Measurements from ENCODE around the gene PRRC2C.
"Not testable (repeated sequence)": the region's sequence is repeated elsewhere in the genome, so short reads cannot be mapped to it uniquely, and the experiment has no call there.

The PRRC2C gene

GRCh38 chr1:171611306-171611705 lies 126.0 kb downstream of the PRRC2C start:
- Histone ChIP-seq H3K9ac (ENCODE audit: low read length) (no peak overlapping the region), H3K9me3 (ENCODE audit: control insufficient read depth, low read length) (no peaks in the 10 kb centered on the region), H3K27me3 (replicated peaks; ENCODE audit: control insufficient read depth, insufficient read depth, low read length) (no peaks in the 10 kb centered on the region), H3K36me3 (ENCODE audit: control insufficient read depth, insufficient read depth, low read length, severe bottlenecking) (no peaks in the 10 kb centered on the region), H3K4me1 (ENCODE audit: control insufficient read depth, insufficient read depth, low read length) (peaks cover 13% of the 10 kb centered on the region), H3K4me3 (ENCODE audit: low read length) (no peak overlapping the region)
- peak; percentile 7 for DNase-seq (ENCODE audit: low read depth)

GRCh38 chr1:171613282-171613681 lies 128.0 kb downstream of the PRRC2C start:
- H3K4me1 ChIP-seq (ENCODE audit: control insufficient read depth, insufficient read depth, low read length), result peaks cover 13% of the 10 kb centered on the region
- no peaks in the 10 kb centered on the region for H3K27me3 ChIP-seq (replicated peaks; ENCODE audit: control insufficient read depth, insufficient read depth, low read length)
- H3K9me3 ChIP-seq (ENCODE audit: control insufficient read depth, low read length), result no peaks in the 10 kb centered on the region
- DNase-seq (ENCODE audit: low read depth), result no peak
- H3K36me3 ChIP-seq (ENCODE audit: control insufficient read depth, insufficient read depth, low read length, severe bottlenecking), result no peaks in the 10 kb centered on the region
- H3K4me3 ChIP-seq (ENCODE audit: low read length), result no peak overlapping the region
- H3K9ac ChIP-seq (ENCODE audit: low read length), result no peak overlapping the region

- H3K4me3 ChIP-seq (ENCODE audit: low read length); H3K36me3 ChIP-seq (ENCODE audit: control insufficient read depth, insufficient read depth, low read length, severe bottlenecking); DNase-seq (ENCODE audit: low read depth); H3K9me3 ChIP-seq (ENCODE audit: control insufficient read depth, low read length); H3K27me3 ChIP-seq (replicated peaks; ENCODE audit: control insufficient read depth, insufficient read depth, low read length); H3K9ac ChIP-seq (ENCODE audit: low read length): not testable (repeated sequence)
- peaks cover 13% of the 10 kb centered on the region for H3K4me1 ChIP-seq (ENCODE audit: control insufficient read depth, insufficient read depth, low read length)
Observed at GRCh38 chr1:171615122-171615906, 130.0 kb downstream of the PRRC2C start.

- H3K9ac ChIP-seq (ENCODE audit: low read length), result no peak overlapping the region
- no peak overlapping the region for H3K4me3 ChIP-seq (ENCODE audit: low read length)
- no peaks in the 10 kb centered on the region for H3K36me3 ChIP-seq (ENCODE audit: control insufficient read depth, insufficient read depth, low read length, severe bottlenecking)
- peaks cover under 1% of the 10 kb centered on the region for H3K4me1 ChIP-seq (ENCODE audit: control insufficient read depth, insufficient read depth, low read length)
- H3K27me3 ChIP-seq (replicated peaks; ENCODE audit: control insufficient read depth, insufficient read depth, low read length), result no peaks in the 10 kb centered on the region
- no peaks in the 10 kb centered on the region for H3K9me3 ChIP-seq (ENCODE audit: control insufficient read depth, low read length)
- DNase-seq (ENCODE audit: low read depth), result no peak
Observed at GRCh38 chr1:171616586-171616985, 131.3 kb downstream of the PRRC2C start.

GRCh38 chr1:171622152-171622462 lies 136.8 kb downstream of the PRRC2C start, which contains the start of gene MYOCOS:
MYOCOS (plus strand) TSS chr1:171622243; CDS start chr1:171623884, 1,641 bp downstream.
- Histone ChIP-seq H3K27me3 (replicated peaks; ENCODE audit: control insufficient read depth, insufficient read depth, low read length) (peaks cover 6% of the 10 kb centered on the region), H3K9ac (ENCODE audit: low read length) (no peak within 1 kb of the TSS), H3K9me3 (ENCODE audit: control insufficient read depth, low read length) (no peaks in the 10 kb centered on the region), H3K4me3 (ENCODE audit: low read length) (no peak within 1 kb of the TSS), H3K4me1 (ENCODE audit: control insufficient read depth, insufficient read depth, low read length) (no peaks in the 10 kb centered on the region), H3K36me3 (ENCODE audit: control insufficient read depth, insufficient read depth, low read length, severe bottlenecking) (no peaks in the 10 kb centered on the region)
- no peak for DNase-seq (ENCODE audit: low read depth)

- no peak overlapping the region for H3K9ac ChIP-seq (ENCODE audit: low read length)
- peaks cover 6% of the 10 kb centered on the region for H3K27me3 ChIP-seq (replicated peaks; ENCODE audit: control insufficient read depth, insufficient read depth, low read length)
- no peaks in the 10 kb centered on the region for H3K9me3 ChIP-seq (ENCODE audit: control insufficient read depth, low read length)
- no peaks in the 10 kb centered on the region for H3K4me1 ChIP-seq (ENCODE audit: control insufficient read depth, insufficient read depth, low read length)
- no peaks in the 10 kb centered on the region for H3K36me3 ChIP-seq (ENCODE audit: control insufficient read depth, insufficient read depth, low read length, severe bottlenecking)
- no peak overlapping the region for H3K4me3 ChIP-seq (ENCODE audit: low read length)
- no peak for DNase-seq (ENCODE audit: low read depth)
Observed at GRCh38 chr1:171623651-171624331, 138.5 kb downstream of the PRRC2C start.

- H3K27me3 ChIP-seq (replicated peaks; ENCODE audit: control insufficient read depth, insufficient read depth, low read length), result peaks cover 12% of the 10 kb centered on the region
- H3K4me1 ChIP-seq (ENCODE audit: control insufficient read depth, insufficient read depth, low read length), result no peaks in the 10 kb centered on the region
- H3K9ac ChIP-seq (ENCODE audit: low read length), result no peak overlapping the region
- H3K4me3 ChIP-seq (ENCODE audit: low read length), result no peak overlapping the region
- no peaks in the 10 kb centered on the region for H3K36me3 ChIP-seq (ENCODE audit: control insufficient read depth, insufficient read depth, low read length, severe bottlenecking)
- H3K9me3 ChIP-seq (ENCODE audit: control insufficient read depth, low read length), result peaks cover 1% of the 10 kb centered on the region
- DNase-seq (ENCODE audit: low read depth), result no peak
Observed at GRCh38 chr1:171625225-171625624, 139.9 kb downstream of the PRRC2C start.

GRCh38 chr1:171627020-171627419 lies 141.7 kb downstream of the PRRC2C start:
- no peaks in the 10 kb centered on the region for H3K36me3 ChIP-seq (ENCODE audit: control insufficient read depth, insufficient read depth, low read length, severe bottlenecking)
- no peak overlapping the region for H3K9ac ChIP-seq (ENCODE audit: low read length)
- DNase-seq (ENCODE audit: low read depth), result no peak

GRCh38 chr1:171628225-171628624 lies 142.9 kb downstream of the PRRC2C start:
- DNase-seq (ENCODE audit: low read depth), result no peak
- H3K9ac ChIP-seq (ENCODE audit: low read length), result no peak overlapping the region
- H3K36me3 ChIP-seq (ENCODE audit: control insufficient read depth, insufficient read depth, low read length, severe bottlenecking), result no peaks in the 10 kb centered on the region
- peaks cover 9% of the 10 kb centered on the region for H3K27me3 ChIP-seq (replicated peaks; ENCODE audit: control insufficient read depth, insufficient read depth, low read length)
- peaks cover 4% of the 10 kb centered on the region for H3K9me3 ChIP-seq (ENCODE audit: control insufficient read depth, low read length)
- H3K4me1 ChIP-seq (ENCODE audit: control insufficient read depth, insufficient read depth, low read length), result no peaks in the 10 kb centered on the region
- no peak overlapping the region for H3K4me3 ChIP-seq (ENCODE audit: low read length)

More at GRCh38 chr1:171627020-171627419, 141.7 kb downstream of the PRRC2C start:
- H3K9me3 ChIP-seq (ENCODE audit: control insufficient read depth, low read length), result peaks cover 4% of the 10 kb centered on the region
- no peaks in the 10 kb centered on the region for H3K4me1 ChIP-seq (ENCODE audit: control insufficient read depth, insufficient read depth, low read length)
- no peak overlapping the region for H3K4me3 ChIP-seq (ENCODE audit: low read length)
- H3K27me3 ChIP-seq (replicated peaks; ENCODE audit: control insufficient read depth, insufficient read depth, low read length), result peaks cover 15% of the 10 kb centered on the region

- H3K4me1 ChIP-seq (ENCODE audit: control insufficient read depth, insufficient read depth, low read length), result peaks cover 23% of the 10 kb centered on the region
- no peaks in the 10 kb centered on the region for H3K36me3 ChIP-seq (ENCODE audit: control insufficient read depth, insufficient read depth, low read length, severe bottlenecking)
Observed at GRCh38 chr1:171635661-171636060, 150.3 kb downstream of the PRRC2C start.

GRCh38 chr1:171636141-171636540 lies 150.8 kb downstream of the PRRC2C start:
- H3K9ac ChIP-seq (ENCODE audit: low read length), result no peak overlapping the region
- no peaks in the 10 kb centered on the region for H3K9me3 ChIP-seq (ENCODE audit: control insufficient read depth, low read length)
- DNase-seq (ENCODE audit: low read depth), result peak; percentile 7
- H3K27me3 ChIP-seq (replicated peaks; ENCODE audit: control insufficient read depth, insufficient read depth, low read length), result no peaks in the 10 kb centered on the region
- H3K4me1 ChIP-seq (ENCODE audit: control insufficient read depth, insufficient read depth, low read length), result peaks cover 23% of the 10 kb centered on the region
- H3K4me3 ChIP-seq (ENCODE audit: low read length), result no peak overlapping the region
- no peaks in the 10 kb centered on the region for H3K36me3 ChIP-seq (ENCODE audit: control insufficient read depth, insufficient read depth, low read length, severe bottlenecking)

More at GRCh38 chr1:171635661-171636060, 150.3 kb downstream of the PRRC2C start:
- no peaks in the 10 kb centered on the region for H3K9me3 ChIP-seq (ENCODE audit: control insufficient read depth, low read length)
- no peak overlapping the region for H3K9ac ChIP-seq (ENCODE audit: low read length)
- no peak overlapping the region for H3K4me3 ChIP-seq (ENCODE audit: low read length)
- DNase-seq (ENCODE audit: low read depth), result no peak
- H3K27me3 ChIP-seq (replicated peaks; ENCODE audit: control insufficient read depth, insufficient read depth, low read length), result no peaks in the 10 kb centered on the region

Data from adipocyte (in vitro differentiated cells).